ENCODE results near the gene INHBB.

DNA sequence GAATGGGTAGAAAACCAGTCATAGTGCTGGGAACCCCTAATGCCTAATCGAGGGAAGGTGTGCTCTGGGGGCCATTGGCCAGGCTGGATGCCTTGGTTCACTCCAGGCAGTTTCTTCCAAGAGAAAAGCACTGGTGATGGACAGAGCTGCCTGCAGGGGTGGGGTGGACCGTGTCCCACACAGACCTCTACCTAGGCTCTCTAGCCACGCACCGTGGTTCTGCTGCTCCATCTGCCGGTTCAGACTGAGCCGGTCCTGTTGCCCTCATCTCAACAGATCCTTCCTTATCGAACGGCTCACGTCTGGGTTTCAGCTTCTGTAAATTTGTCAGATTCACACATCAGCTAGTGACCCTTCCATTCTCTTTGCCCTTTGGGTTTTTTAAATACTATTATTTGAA lies 46.9 kb upstream of the INHBB start:
- TF ChIP-seq, protein P1, sequence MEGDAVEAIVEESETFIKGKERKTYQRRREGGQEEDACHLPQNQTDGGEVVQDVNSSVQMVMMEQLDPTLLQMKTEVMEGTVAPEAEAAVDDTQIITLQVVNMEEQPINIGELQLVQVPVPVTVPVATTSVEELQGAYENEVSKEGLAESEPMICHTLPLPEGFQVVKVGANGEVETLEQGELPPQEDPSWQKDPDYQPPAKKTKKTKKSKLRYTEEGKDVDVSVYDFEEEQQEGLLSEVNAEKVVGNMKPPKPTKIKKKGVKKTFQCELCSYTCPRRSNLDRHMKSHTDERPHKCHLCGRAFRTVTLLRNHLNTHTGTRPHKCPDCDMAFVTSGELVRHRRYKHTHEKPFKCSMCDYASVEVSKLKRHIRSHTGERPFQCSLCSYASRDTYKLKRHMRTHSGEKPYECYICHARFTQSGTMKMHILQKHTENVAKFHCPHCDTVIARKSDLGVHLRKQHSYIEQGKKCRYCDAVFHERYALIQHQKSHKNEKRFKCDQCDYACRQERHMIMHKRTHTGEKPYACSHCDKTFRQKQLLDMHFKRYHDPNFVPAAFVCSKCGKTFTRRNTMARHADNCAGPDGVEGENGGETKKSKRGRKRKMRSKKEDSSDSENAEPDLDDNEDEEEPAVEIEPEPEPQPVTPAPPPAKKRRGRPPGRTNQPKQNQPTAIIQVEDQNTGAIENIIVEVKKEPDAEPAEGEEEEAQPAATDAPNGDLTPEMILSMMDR (IDR thresholded peaks at IDR 0.05) = no peak
- no peak for TF ChIP-seq POLR2A (IDR thresholded peaks at IDR 0.05)

All from stomach (tissue), 4 donors.